Skeletal muscle tissue (tissue), 4 donors: ENCODE results near the gene RTL3. TPM values are rescaled to one million over a fixed set of nuclear protein-coding genes. Genes with fewer than 3 reads are reported as not detected.
"Not testable (repeated sequence)": the region's sequence is repeated elsewhere in the genome, so short reads cannot be mapped to it uniquely, and the experiment has no call there.

Experiments used
- H3K27ac ChIP-seq: one replicate; pipeline ENCODE4 v1.7.0; 2013; ENCODE audit warnings: mild to moderate bottlenecking, low read depth, low read length, inconsistent platforms
- H3K27me3 ChIP-seq, 3 donors: one replicate each; pipeline ENCODE4 v1.7.0; 2013; ENCODE audit warnings: low read length in 3 of 3; ENCODE audit not compliant: control insufficient read depth in 3 of 3, insufficient read depth in 3 of 3
- H3K36me3 ChIP-seq, 3 donors: one replicate each; pipeline ENCODE4 v1.7.0; 2013; ENCODE audit warnings: low read length in 3 of 3; ENCODE audit not compliant: control insufficient read depth in 3 of 3, insufficient read depth in 3 of 3
- H3K4me1 ChIP-seq, 3 donors: one replicate each; pipeline ENCODE4 v1.7.0; 2013; ENCODE audit warnings: low read length in 3 of 3, mild to moderate bottlenecking in 3 of 3; ENCODE audit not compliant: control insufficient read depth in 3 of 3, insufficient read depth in 3 of 3
- H3K4me3 ChIP-seq, 3 donors: one replicate each; pipeline ENCODE4 v1.7.0; 2013; ENCODE audit warnings: low read length in 3 of 3
- H3K9ac ChIP-seq, 3 donors: one replicate each; pipeline ENCODE4 v1.7.0; 2013; ENCODE audit warnings: low read length in 3 of 3, mild to moderate bottlenecking in 3 of 3, moderate library complexity in 2 of 3, low read depth in 1 of 3
- H3K9me3 ChIP-seq, 3 donors: one replicate each; pipeline ENCODE4 v1.7.0; 2013; ENCODE audit warnings: low read length in 3 of 3; ENCODE audit not compliant: control insufficient read depth in 3 of 3
- total RNA-seq: library from RNA; depleted of rRNA; stranded (reverse); fragments of >200 nt; gene quantifications from one replicate; pipeline ENCODE4 v1.2.3, GENCODE V29; 2014
- donor health status: Osteomylitis.

The RTL3 gene
- total RNA-seq, 1 donor from 2014 or later: under 0.01 TPM

GRCh38 chrX:78659955-78660354 is 827 bp upstream of the RTL3 start:
- Histone ChIP-seq H3K9ac (no peak overlapping the region), H3K27me3 (no peaks in the 10 kb centered on the region), H3K9me3 (no peaks in the 10 kb centered on the region), H3K27ac (no peak overlapping the region), H3K4me3 (no peak overlapping the region), H3K36me3 (no peaks in the 10 kb centered on the region), H3K4me1 (no peaks in the 10 kb centered on the region)

DNA sequence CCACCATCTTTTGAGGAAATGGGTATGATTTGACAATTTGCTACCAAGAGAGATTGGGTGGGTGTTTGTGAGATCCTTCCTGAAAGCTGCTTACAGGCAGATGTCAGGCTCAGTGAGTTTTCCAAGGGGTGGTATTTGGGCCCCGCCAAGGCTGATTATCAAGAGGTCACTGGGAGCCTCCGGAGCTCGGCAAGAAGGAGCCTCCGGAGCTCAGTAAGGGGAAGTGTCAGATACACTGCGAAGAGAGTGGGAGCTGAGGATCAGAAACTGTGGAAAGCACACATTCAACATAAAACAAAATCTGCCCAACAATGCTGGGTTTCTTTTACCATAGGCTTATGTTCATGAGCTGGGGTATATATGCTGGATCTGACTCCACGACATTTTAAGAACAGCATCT is 714 bp downstream of the RTL3 start:
- no peak overlapping the region for H3K27ac ChIP-seq
- no peak overlapping the region for H3K4me3 ChIP-seq

DNA sequence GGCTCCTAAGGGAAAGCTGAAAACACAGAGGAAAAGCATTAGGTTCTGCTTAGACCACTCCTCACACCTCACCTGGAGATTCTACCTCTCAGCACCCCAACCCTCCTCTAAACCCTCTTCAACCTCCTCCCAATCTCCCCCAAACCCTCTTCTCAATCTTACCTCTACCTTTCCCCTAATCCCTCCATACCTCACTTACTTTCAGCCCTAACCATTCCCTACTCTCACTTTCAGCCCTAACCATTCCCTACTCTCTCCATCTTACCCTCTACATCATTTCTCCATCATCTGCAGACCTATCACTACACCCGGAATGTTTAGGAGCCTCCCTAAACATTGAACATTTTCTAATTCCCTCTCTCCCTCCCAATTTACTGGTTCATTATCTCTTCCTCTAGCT is 3.5 kb downstream of the RTL3 start:
- H3K4me1 ChIP-seq: no peaks in the 10 kb centered on the region
- no peak overlapping the region for H3K4me3 ChIP-seq
- no peaks in the 10 kb centered on the region for H3K36me3 ChIP-seq
- no peaks in the 10 kb centered on the region for H3K9me3 ChIP-seq
- H3K27me3 ChIP-seq: no peaks in the 10 kb centered on the region
- H3K9ac ChIP-seq: no peak overlapping the region
- H3K27ac ChIP-seq: no peak overlapping the region

More for the DNA sequence above, 714 bp downstream of the RTL3 start:
- no peaks in the 10 kb centered on the region for H3K36me3 ChIP-seq
- H3K27me3 ChIP-seq: no peaks in the 10 kb centered on the region
- no peak overlapping the region for H3K9ac ChIP-seq
- no peaks in the 10 kb centered on the region for H3K4me1 ChIP-seq
- H3K9me3 ChIP-seq: no peaks in the 10 kb centered on the region

GRCh38 chrX:78653118-78653822 is 5.9 kb downstream of the RTL3 start:
- H3K4me3 ChIP-seq: no peak overlapping the region
- H3K4me1 ChIP-seq: no peaks in the 10 kb centered on the region
- no peak overlapping the region for H3K9ac ChIP-seq
- no peaks in the 10 kb centered on the region for H3K36me3 ChIP-seq
- H3K27me3 ChIP-seq: no peaks in the 10 kb centered on the region
- H3K27ac ChIP-seq: no peak overlapping the region
- H3K9me3 ChIP-seq: no peaks in the 10 kb centered on the region

DNA sequence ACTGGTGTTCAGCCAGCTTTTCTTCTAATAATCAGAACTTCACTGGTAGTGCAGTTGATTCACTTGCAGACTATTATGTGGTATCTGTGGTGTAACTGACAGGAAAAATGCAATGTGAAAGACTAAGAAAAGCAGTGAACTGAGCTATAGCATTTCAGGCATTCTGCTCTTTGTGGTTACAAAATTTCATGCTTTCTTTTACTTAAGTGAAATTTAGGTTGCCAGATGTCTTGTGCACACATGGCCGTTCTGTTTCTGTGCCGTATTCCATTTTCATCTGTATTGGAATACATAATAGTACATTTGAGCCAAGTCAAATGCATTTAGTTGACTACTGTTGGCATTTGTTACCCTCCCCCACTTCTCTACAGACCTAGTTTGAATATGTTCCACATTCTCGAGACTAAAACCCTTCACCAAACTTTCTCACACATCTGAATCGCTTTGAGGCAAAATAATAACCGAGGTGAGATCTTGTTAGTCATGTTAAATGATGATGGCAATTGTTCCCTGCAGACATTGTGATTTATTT is 8.2 kb downstream of the RTL3 start:
- H3K27ac ChIP-seq: no peak overlapping the region
- no peak overlapping the region for H3K9ac ChIP-seq
- no peaks in the 10 kb centered on the region for H3K27me3 ChIP-seq
- no peaks in the 10 kb centered on the region for H3K36me3 ChIP-seq
- no peaks in the 10 kb centered on the region for H3K9me3 ChIP-seq
- H3K4me1 ChIP-seq: no peaks in the 10 kb centered on the region
- no peak overlapping the region for H3K4me3 ChIP-seq

- Histone ChIP-seq H3K9ac (no peak overlapping the region), H3K36me3 (no peaks in the 10 kb centered on the region), H3K4me3 (no peak overlapping the region), H3K4me1 (no peaks in the 10 kb centered on the region), H3K27ac (no peak overlapping the region), H3K9me3 (peaks cover 0 to 2% (median 0%) of the 10 kb centered on the region in 3 donors), H3K27me3 (peaks cover 0 to 2% (median 0%) of the 10 kb centered on the region in 3 donors)
Measured at GRCh38 chrX:78643874-78644273, 15.3 kb downstream of the RTL3 start.

DNA sequence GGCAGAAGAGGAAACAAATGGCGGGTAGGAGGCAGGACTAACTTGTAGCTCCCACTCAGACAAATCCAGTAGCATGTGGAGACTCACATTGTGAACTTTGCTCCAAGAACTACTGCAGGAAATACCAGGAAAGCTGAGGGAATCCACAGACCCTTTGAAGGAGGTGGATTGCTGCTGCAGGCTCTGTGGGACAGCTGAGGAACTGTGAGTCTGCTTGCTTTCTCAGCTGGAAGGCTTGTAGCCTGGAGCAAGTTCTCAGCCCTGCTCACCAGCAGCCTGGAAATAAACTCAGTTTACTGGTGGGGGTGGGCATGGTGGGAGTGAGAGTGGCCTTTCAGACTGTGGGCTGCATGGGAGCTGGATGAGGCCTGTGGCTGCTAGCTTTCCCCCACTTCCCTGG is 16.0 kb downstream of the RTL3 start:
- peaks cover 0 to 2% (median 0%) of the 10 kb centered on the region in 3 donors for H3K27me3 ChIP-seq
- no peak overlapping the region for H3K9ac ChIP-seq
- H3K9me3 ChIP-seq: peaks cover 0 to 2% (median 0%) of the 10 kb centered on the region in 3 donors
- no peak overlapping the region for H3K4me3 ChIP-seq
- H3K4me1 ChIP-seq: no peaks in the 10 kb centered on the region
- no peaks in the 10 kb centered on the region for H3K36me3 ChIP-seq
- no peak overlapping the region for H3K27ac ChIP-seq

GRCh38 chrX:78636096-78636495 is 23.0 kb downstream of the RTL3 start:
- not testable (repeated sequence) for H3K9me3 ChIP-seq, H3K9ac ChIP-seq, H3K36me3 ChIP-seq, H3K4me1 ChIP-seq, H3K4me3 ChIP-seq, H3K27ac ChIP-seq, H3K27me3 ChIP-seq

DNA sequence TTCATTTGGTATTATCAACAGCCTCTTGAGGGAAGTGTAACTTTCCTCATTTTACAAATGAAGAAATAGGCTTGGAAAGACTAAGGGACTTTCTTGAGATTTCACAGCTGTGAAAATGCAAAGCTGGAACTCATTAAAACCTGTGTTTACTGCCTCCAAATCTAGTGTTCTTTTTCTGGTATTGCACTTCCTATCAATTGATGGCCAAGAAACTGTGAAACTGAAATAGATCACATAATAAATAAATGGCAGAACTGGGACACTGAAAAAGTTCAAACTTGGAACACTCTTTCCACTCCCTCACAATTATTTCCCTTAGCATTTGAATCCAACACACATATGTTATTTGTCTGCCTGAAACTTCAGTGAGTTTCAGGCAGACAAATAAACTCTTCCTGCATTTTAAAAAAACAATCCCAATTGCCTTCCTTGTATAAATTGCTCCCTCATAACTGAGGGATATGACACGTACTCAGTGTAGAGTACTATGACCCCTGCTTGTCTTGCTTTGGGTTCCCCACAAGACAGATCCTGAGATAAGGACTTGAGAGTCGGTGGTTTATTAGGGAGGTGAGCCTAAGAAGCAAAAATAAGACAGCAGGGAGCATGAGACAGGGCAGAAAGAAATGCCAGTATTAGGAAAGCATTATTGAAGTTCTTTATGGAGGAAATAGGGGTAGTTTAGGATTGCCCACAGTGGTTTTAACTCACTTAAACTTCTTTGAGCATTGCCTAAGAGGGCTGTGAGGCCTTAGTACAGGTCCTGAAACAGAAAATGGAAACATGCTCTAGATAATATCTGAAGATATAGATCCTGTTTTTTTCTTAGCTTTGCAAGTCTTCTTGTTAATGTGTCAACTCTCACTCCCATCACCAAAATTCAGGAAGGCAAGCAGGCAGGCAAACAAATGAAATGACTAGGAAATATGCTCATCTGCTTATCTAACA is 33.9 kb downstream of the RTL3 start:
- no peak overlapping the region for H3K27ac ChIP-seq
- no peaks in the 10 kb centered on the region for H3K36me3 ChIP-seq
- H3K9ac ChIP-seq: no peak overlapping the region
- H3K9me3 ChIP-seq: no peaks in the 10 kb centered on the region
- no peak overlapping the region for H3K4me3 ChIP-seq
- no peaks in the 10 kb centered on the region for H3K4me1 ChIP-seq
- no peaks in the 10 kb centered on the region for H3K27me3 ChIP-seq

GRCh38 chrX:78624426-78624825 is 34.7 kb downstream of the RTL3 start:
- Histone ChIP-seq H3K4me1 (no peaks in the 10 kb centered on the region), H3K9ac (no peak overlapping the region), H3K4me3 (no peak overlapping the region), H3K9me3 (no peaks in the 10 kb centered on the region), H3K27ac (no peak overlapping the region), H3K36me3 (no peaks in the 10 kb centered on the region), H3K27me3 (no peaks in the 10 kb centered on the region)
